Heart right ventricle (tissue), 16 donors: ENCODE measurements around the gene RAP1GAP. TPM values are rescaled to one million over a fixed set of nuclear protein-coding genes. Genes with fewer than 3 reads are reported as not detected.

Source experiments
- ATAC-seq, 8 donors: fragments of 200-7000 bp; cut with Tn5 transposase; one replicate each; pipeline ENCODE4 v1.9.1; 2020; ENCODE audit warnings: mild to moderate bottlenecking in 8 of 8, moderate library complexity in 8 of 8, moderate number of reproducible peaks in 1 of 8
- DNase-seq, 2 donors: peaks; one replicate each; pipeline ENCODE4 v3.0.0-alpha.2; 2020
- H3K27ac ChIP-seq, 10 donors: fragments of 200-600 bp; sonication (generic) in 2 of 10; one replicate each; pipeline versions ENCODE4 v1.5.0 to v1.8.0; 2020 to 2022; ENCODE audit warnings: mild to moderate bottlenecking in 3 of 10
- H3K27me3 ChIP-seq, 7 donors: fragments of 200-600 bp; one replicate each; pipeline ENCODE4 v1.8.0; 2021 to 2022; ENCODE audit warnings: mild to moderate bottlenecking in 2 of 7
- H3K36me3 ChIP-seq, 9 donors: fragments of 200-600 bp; sonication (generic) in 1 of 9; one replicate each; pipeline versions ENCODE4 v1.5.0 to v1.8.0; 2020 to 2022; ENCODE audit warnings: mild to moderate bottlenecking in 2 of 9
- H3K4me1 ChIP-seq, 9 donors: fragments of 200-600 bp; sonication (generic) in 1 of 9; one replicate each; pipeline versions ENCODE4 v1.5.0 to v1.8.0; 2020 to 2022; ENCODE audit warnings: mild to moderate bottlenecking in 4 of 9
- H3K4me3 ChIP-seq, 10 donors: fragments of 200-600 bp; sonication (generic) in 2 of 10; one replicate each; pipeline versions ENCODE4 v1.5.0 to v1.8.0; 2020 to 2022; ENCODE audit warnings: mild to moderate bottlenecking in 7 of 10, moderate library complexity in 2 of 10
- H3K9me3 ChIP-seq, 11 donors: fragments of 200-600 bp in 10 of 11; sonication (generic) in 2 of 11; one replicate each; pipeline versions ENCODE4 v1.5.0 to v1.8.0; 2013 to 2022; ENCODE audit warnings: mild to moderate bottlenecking in 2 of 11, control low read depth in 1 of 11, moderate library complexity in 1 of 11
- CTCF ChIP-seq, 9 donors: fragments of 200-600 bp; sonication (generic) in 2 of 9; IDR thresholded peaks; one replicate each; pipeline versions ENCODE4 v1.5.0 to v1.8.0; 2021 to 2022; ENCODE audit warnings: antibody characterized with exemption in 9 of 9, mild to moderate bottlenecking in 5 of 9, moderate library complexity in 1 of 9
- WGBS, 2 donors: extraction: QIAGEN DNeasy Blood & Tissue Kit; methylation state at CpG; one replicate each; pipeline ENCODE4 v1.1.7; 2013; ENCODE audit warnings: inconsistent platforms in 1 of 2; 5-methylcytosine and 5-hydroxymethylcytosine counted together
- intact Hi-C, 10 donors: fragments of 100-400 bp; cut with DNase I; formaldehyde crosslinking; loops; one replicate each; pipeline versions ENCODE4 v1.11.1 to v1.14.2; 2022
- polyA plus RNA-seq, 2 donors: library from polyadenylated mRNA; stranded (reverse); fragments of 200-250 nt; gene quantifications; one replicate each; pipeline ENCODE4 v1.2.3, GENCODE V29; 2013
- total RNA-seq, 10 donors: library from RNA; stranded (reverse); fragmentation: NEBNext Ultra II Directional in 3 of 10; extraction: Animal tissue kit (Norgen Biotek cat#: 25700) in 3 of 10; gene quantifications; one replicate each; pipeline versions ENCODE4 v1.2.1 to v1.2.4, GENCODE V29; 2021 to 2023
- donor health status: Arrhythmogenic right ventricular cardiomyopathy.
- donor health status: ischemic (EF 13 %, LVEDD 7.1; RV severe dilation, severe dysfunction).
- donor health status: healthy with polysubstance abuse.
- donor health status: DM: no; HTN: yes; CAD: no.
- donor health status: DM: no; HTN: no; CAD: no.
- donor health status: ischemic (EF 25% LVEDD 6.9; RV normal size, moderate dysfunction).
- donor health status: ischemic (EF 25% LVEDD 5.7; RV mildly dilated, moderate dysfunction).
- donor health status: healthy.
- donor health status: DM: yes; HTN: yes; CAD: no.
- donor health status: Ischemic cardiomyopathy.
- donor health status: ischemic (EF 35%, LVEDD 5.7; RV mildly dilated, moderate dysfunction).
- donor health status: nonischemic (EF 11% LVEDD 7.7; RV severe dilation, severe dysfunction).
- donor health status: DM: yes; HTN: yes; CAD: no.
- donor health status: PGD.
- donor health status: ischemic (EF 29% LVEDD 5.4; RV normal size, mild dysfunction).
- donor health status: nonischemic (EF 23%, LVEDD 6.1; RV moderate dilation, normal function).

The RAP1GAP gene
- total and polyA plus RNA-seq, 12 donors = 0.42 to 5.9 (median 4.0) TPM

GRCh38 chr1:21586846-21587601 lies 82.1 kb downstream of the RAP1GAP start:
- intact Hi-C loops = loop anchor here in 1 of 10 donors (5.0 kb wide), 1 partner anchor 215 kb away; no protein-coding TSS in a partner anchor
- 28 to 34% methylated on average over 24 of the region's 24 CpGs for WGBS, 2 donors
- H3K4me3 ChIP-seq = no peak overlapping the region
- TF ChIP-seq CTCF (IDR thresholded peaks at IDR 0.05) = no peak
- H3K9me3 ChIP-seq = peaks cover 0 to 2% (median 0%) of the 10 kb centered on the region in 11 donors
- H3K4me1 ChIP-seq = peaks cover 0 to 48% (median 32%) of the 10 kb centered on the region in 9 donors
- H3K27ac ChIP-seq = peak overlapping the region in 2 of 10 donors; percentile 16
- DNase-seq = peak; percentile 52 to 60
- no peaks in the 10 kb centered on the region for H3K36me3 ChIP-seq
- peaks cover 0 to 39% (median 24%) of the 10 kb centered on the region in 7 donors for H3K27me3 ChIP-seq
- ATAC-seq = peak; percentile 69 to 86 (median 82)

DNA sequence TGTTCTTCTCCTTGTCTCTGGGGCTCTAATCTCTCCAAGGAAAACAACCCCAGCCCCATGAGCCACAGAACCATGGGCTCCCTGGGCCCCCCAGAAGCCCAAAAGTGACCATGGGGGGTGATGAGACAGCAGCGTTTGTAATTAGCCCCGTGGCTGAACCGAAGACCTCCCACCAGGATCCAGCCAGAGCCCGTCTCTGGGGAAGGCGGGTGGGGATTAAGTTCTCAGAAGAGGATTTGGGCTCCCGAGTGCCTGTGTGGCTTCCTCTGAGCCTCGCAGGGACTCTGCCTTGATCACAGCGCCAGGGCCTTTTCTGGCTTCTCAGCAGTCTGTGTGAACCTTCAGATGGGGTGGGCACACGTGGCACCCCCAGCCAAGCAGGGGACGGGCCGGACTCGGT lies 82.9 kb downstream of the RAP1GAP start:
- DNase-seq (no peak), ATAC-seq (no peak)
- intact Hi-C loops = loop anchor here in 1 of 10 donors (5.0 kb wide), 1 partner anchor 214 kb away; no protein-coding TSS in a partner anchor
- peaks cover 0 to 48% (median 32%) of the 10 kb centered on the region in 9 donors for H3K4me1 ChIP-seq
- peak overlapping the region in 3 of 10 donors; percentile 16 to 43 (median 16) for H3K27ac ChIP-seq
- H3K4me3 ChIP-seq = no peak overlapping the region
- peaks cover 0 to 4% (median 0%) of the 10 kb centered on the region in 11 donors for H3K9me3 ChIP-seq
- no peaks in the 10 kb centered on the region for H3K36me3 ChIP-seq
- 56 to 59% methylated on average over 12 of the region's 12 CpGs for WGBS, 2 donors
- TF ChIP-seq CTCF (IDR thresholded peaks at IDR 0.05) = no peak
- H3K27me3 ChIP-seq = peaks cover 0 to 31% (median 19%) of the 10 kb centered on the region in 7 donors

DNA sequence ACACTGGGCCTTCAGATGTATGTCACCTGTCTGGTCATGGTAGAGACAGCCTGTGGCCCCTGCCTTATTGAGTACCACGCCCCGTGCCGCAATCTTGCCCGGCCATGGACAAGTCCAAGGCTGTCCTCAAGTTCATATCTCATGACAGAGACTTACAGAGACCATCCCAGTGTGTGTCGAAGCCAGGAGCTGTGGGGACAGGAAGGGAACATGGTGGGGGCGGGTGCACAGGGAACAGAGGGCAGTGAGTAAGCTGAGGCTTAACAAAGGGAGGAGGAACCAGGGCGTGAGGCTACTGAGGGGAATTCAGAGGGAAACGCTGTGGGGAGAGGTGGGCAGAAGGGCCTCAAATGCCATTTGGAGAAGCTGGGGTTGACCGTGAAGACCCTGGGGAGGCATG lies 84.1 kb downstream of the RAP1GAP start:
- intact Hi-C loops = loop anchor here in 1 of 10 donors (5.0 kb wide), 1 partner anchor 213 kb away; no protein-coding TSS in a partner anchor
- 66 to 73% methylated on average over 9 of the region's 9 CpGs for WGBS, 2 donors
- DNase-seq (peak in 1 of 2 donors; percentile 40), ATAC-seq (peak in 6 of 8 donors; percentile 18 to 78 (median 66))
- Histone ChIP-seq H3K36me3 (no peaks in the 10 kb centered on the region), H3K27me3 (peaks cover 0 to 30% (median 11%) of the 10 kb centered on the region in 7 donors), H3K9me3 (peaks cover 0 to 4% (median 0%) of the 10 kb centered on the region in 11 donors), H3K4me1 (peaks cover 0 to 40% (median 27%) of the 10 kb centered on the region in 9 donors), H3K27ac (peak overlapping the region in 3 of 10 donors; percentile 35 to 51 (median 43)), H3K4me3 (no peak overlapping the region)
- TF ChIP-seq CTCF (IDR thresholded peaks at IDR 0.05) = no peak

- Histone ChIP-seq H3K27ac (peak overlapping the region in 6 of 10 donors; percentile 25 to 69 (median 48)), H3K9me3 (peaks cover 0 to 4% (median 0%) of the 10 kb centered on the region in 11 donors)
- TF ChIP-seq CTCF (IDR thresholded peaks at IDR 0.05) = no peak
These were observed 85.1 kb downstream of the RAP1GAP start for GRCh38 chr1:21584096-21584495.

More at GRCh38 chr1:21584096-21584495, 85.1 kb downstream of the RAP1GAP start:
- Histone ChIP-seq H3K4me3 (no peak overlapping the region), H3K27me3 (peaks cover 0 to 25% (median 8%) of the 10 kb centered on the region in 7 donors), H3K36me3 (no peaks in the 10 kb centered on the region), H3K4me1 (peaks cover 0 to 40% (median 27%) of the 10 kb centered on the region in 9 donors)
- no peak for DNase-seq
- peak in 3 of 8 donors; percentile 20 to 43 (median 42) for ATAC-seq
- intact Hi-C loops = no loop called here
- 44 to 56% methylated on average over 10 of the region's 10 CpGs for WGBS, 2 donors
